NB4 (cell line): ENCODE data around the gene CAB39.

Source experiments
- CTCF ChIP-seq: IDR thresholded peaks from one replicate; pipeline ENCODE4 v1.5.1; 2012; ENCODE audit warnings: low read depth, low read length
- POLR2A ChIP-seq: IDR thresholded peaks from 2 replicates; pipeline ENCODE4 v1.6.1; 2011; ENCODE audit warnings: mild to moderate bottlenecking; ENCODE audit not compliant: insufficient read length; ENCODE audit errors: extremely low read depth

- no peak for TF ChIP-seq CTCF
- no peak for TF ChIP-seq POLR2A
These were observed 45.5 kb upstream of the CAB39 start for GRCh38 chr2:230666885-230667712.
